ENCODE data around the gene FER. TPM values are rescaled to one million over a fixed set of nuclear protein-coding genes. Genes with fewer than 3 reads are reported as not detected.

Gene FER
- total and polyA plus RNA-seq, 9 of the 15 experiments (the other 6 are each of a cell fraction or from before 2014, with no cell fraction given), result 6.7 to 18.2 (median 8.9) TPM

DNA sequence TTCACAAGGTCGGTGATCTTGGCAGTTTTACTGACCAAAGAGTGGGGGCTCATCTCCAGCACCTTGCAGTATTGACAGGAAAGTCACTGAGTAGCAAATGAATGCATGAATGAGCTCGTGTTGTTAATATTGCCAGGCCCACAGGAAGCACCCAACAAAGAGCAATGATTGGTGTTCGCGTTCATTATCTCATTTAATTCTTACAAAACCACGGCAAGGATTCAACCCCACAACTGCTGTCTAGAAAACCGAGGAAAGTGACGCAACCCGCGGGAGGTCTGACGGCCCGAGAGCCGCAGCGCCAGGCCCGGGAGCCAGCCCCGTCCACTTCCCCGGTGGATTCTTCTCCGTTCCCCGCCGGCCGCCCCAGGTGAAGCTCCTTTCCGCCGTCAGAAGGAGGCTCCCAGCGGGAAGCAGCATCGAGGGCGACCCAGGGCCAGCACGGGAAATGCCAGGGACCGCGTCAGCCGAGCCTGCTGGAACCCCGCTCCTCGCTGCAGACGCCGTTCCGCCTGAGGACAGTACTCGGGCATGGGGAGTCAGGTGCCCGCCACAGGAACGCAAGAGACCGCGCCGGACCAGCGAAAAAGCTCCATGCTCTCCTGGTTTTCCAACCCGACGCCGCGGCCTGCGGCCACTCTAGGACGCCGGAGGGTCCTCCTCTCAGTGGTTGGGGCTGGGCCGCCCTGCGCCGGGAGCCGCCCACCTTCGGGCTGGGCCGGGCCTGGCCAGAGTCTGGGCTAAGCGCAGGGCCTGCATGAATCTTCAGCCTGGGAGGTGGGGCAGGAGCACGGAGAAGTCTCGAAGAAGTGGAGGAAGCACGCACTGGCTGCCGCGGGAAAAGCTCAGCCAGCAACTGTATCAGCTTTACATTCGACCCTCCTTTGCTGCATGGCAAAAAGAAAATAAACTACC lies 19.8 kb upstream of the FER start (continued):
- TF ChIP-seq, protein P1, sequence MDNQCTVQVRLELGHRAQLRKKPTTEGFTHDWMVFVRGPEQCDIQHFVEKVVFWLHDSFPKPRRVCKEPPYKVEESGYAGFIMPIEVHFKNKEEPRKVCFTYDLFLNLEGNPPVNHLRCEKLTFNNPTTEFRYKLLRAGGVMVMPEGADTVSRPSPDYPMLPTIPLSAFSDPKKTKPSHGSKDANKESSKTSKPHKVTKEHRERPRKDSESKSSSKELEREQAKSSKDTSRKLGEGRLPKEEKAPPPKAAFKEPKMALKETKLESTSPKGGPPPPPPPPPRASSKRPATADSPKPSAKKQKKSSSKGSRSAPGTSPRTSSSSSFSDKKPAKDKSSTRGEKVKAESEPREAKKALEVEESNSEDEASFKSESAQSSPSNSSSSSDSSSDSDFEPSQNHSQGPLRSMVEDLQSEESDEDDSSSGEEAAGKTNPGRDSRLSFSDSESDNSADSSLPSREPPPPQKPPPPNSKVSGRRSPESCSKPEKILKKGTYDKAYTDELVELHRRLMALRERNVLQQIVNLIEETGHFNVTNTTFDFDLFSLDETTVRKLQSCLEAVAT (IDR thresholded peaks at IDR 0.05), result 0 out of 4 replicates have a peak, but pooled peaks of 1 of the 2 experiments have one; percentile 54
- TF ChIP-seq ETV1 (tag; conservative IDR thresholded peaks at IDR 0.05; ENCODE audit: low read depth), result no peak; the same call in 1 of the 2 replicates
- TF ChIP-seq HMG20B (CRISPR knock-in tag; IDR thresholded peaks at IDR 0.05), result no peak
- TF ChIP-seq, protein P2, sequence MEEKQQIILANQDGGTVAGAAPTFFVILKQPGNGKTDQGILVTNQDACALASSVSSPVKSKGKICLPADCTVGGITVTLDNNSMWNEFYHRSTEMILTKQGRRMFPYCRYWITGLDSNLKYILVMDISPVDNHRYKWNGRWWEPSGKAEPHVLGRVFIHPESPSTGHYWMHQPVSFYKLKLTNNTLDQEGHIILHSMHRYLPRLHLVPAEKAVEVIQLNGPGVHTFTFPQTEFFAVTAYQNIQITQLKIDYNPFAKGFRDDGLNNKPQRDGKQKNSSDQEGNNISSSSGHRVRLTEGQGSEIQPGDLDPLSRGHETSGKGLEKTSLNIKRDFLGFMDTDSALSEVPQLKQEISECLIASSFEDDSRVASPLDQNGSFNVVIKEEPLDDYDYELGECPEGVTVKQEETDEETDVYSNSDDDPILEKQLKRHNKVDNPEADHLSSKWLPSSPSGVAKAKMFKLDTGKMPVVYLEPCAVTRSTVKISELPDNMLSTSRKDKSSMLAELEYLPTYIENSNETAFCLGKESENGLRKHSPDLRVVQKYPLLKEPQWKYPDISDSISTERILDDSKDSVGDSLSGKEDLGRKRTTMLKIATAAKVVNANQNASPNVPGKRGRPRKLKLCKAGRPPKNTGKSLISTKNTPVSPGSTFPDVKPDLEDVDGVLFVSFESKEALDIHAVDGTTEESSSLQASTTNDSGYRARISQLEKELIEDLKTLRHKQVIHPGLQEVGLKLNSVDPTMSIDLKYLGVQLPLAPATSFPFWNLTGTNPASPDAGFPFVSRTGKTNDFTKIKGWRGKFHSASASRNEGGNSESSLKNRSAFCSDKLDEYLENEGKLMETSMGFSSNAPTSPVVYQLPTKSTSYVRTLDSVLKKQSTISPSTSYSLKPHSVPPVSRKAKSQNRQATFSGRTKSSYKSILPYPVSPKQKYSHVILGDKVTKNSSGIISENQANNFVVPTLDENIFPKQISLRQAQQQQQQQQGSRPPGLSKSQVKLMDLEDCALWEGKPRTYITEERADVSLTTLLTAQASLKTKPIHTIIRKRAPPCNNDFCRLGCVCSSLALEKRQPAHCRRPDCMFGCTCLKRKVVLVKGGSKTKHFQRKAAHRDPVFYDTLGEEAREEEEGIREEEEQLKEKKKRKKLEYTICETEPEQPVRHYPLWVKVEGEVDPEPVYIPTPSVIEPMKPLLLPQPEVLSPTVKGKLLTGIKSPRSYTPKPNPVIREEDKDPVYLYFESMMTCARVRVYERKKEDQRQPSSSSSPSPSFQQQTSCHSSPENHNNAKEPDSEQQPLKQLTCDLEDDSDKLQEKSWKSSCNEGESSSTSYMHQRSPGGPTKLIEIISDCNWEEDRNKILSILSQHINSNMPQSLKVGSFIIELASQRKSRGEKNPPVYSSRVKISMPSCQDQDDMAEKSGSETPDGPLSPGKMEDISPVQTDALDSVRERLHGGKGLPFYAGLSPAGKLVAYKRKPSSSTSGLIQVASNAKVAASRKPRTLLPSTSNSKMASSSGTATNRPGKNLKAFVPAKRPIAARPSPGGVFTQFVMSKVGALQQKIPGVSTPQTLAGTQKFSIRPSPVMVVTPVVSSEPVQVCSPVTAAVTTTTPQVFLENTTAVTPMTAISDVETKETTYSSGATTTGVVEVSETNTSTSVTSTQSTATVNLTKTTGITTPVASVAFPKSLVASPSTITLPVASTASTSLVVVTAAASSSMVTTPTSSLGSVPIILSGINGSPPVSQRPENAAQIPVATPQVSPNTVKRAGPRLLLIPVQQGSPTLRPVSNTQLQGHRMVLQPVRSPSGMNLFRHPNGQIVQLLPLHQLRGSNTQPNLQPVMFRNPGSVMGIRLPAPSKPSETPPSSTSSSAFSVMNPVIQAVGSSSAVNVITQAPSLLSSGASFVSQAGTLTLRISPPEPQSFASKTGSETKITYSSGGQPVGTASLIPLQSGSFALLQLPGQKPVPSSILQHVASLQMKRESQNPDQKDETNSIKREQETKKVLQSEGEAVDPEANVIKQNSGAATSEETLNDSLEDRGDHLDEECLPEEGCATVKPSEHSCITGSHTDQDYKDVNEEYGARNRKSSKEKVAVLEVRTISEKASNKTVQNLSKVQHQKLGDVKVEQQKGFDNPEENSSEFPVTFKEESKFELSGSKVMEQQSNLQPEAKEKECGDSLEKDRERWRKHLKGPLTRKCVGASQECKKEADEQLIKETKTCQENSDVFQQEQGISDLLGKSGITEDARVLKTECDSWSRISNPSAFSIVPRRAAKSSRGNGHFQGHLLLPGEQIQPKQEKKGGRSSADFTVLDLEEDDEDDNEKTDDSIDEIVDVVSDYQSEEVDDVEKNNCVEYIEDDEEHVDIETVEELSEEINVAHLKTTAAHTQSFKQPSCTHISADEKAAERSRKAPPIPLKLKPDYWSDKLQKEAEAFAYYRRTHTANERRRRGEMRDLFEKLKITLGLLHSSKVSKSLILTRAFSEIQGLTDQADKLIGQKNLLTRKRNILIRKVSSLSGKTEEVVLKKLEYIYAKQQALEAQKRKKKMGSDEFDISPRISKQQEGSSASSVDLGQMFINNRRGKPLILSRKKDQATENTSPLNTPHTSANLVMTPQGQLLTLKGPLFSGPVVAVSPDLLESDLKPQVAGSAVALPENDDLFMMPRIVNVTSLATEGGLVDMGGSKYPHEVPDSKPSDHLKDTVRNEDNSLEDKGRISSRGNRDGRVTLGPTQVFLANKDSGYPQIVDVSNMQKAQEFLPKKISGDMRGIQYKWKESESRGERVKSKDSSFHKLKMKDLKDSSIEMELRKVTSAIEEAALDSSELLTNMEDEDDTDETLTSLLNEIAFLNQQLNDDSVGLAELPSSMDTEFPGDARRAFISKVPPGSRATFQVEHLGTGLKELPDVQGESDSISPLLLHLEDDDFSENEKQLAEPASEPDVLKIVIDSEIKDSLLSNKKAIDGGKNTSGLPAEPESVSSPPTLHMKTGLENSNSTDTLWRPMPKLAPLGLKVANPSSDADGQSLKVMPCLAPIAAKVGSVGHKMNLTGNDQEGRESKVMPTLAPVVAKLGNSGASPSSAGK (IDR thresholded peaks at IDR 0.05), result peak; percentile 92
- peak; percentile 38; the same call in 1 of the 2 replicates for TF ChIP-seq TEAD4 (IDR thresholded peaks at IDR 0.05; ENCODE audit: low read length)
- TF ChIP-seq TEAD4 (CRISPR knock-in tag; IDR thresholded peaks at IDR 0.05; ENCODE audit: borderline replicate concordance), result peak; percentile 78; the same call in 1 of the 2 replicates
- TF ChIP-seq ZNF3 (CRISPR knock-in tag; IDR thresholded peaks at IDR 0.05), result no peak
- TF ChIP-seq, protein P3, sequence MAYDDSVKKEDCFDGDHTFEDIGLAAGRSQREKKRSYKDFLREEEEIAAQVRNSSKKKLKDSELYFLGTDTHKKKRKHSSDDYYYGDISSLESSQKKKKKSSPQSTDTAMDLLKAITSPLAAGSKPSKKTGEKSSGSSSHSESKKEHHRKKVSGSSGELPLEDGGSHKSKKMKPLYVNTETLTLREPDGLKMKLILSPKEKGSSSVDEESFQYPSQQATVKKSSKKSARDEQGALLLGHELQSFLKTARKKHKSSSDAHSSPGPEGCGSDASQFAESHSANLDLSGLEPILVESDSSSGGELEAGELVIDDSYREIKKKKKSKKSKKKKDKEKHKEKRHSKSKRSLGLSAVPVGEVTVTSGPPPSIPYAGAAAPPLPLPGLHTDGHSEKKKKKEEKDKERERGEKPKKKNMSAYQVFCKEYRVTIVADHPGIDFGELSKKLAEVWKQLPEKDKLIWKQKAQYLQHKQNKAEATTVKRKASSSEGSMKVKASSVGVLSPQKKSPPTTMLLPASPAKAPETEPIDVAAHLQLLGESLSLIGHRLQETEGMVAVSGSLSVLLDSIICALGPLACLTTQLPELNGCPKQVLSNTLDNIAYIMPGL (CRISPR knock-in tag; IDR thresholded peaks at IDR 0.05), result peak; percentile 64; the same call in 1 of the 2 replicates
- no peak for TF ChIP-seq FUS (optimal IDR thresholded peaks at IDR 0.05; ENCODE audit: low read depth, low read length)
